Keratinocyte (primary cell): Measurements from ENCODE around the gene ZNF578. TPM values are rescaled to one million over a fixed set of nuclear protein-coding genes. Genes with fewer than 3 reads are reported as not detected.
"Not testable (repeated sequence)": the region's sequence is repeated elsewhere in the genome, so short reads cannot be mapped to it uniquely, and the experiment has no call there.

ENCODE experiments used
- DNase-seq: peaks from one replicate; pipeline ENCODE4 v3.0.0-alpha.2; 2011; ENCODE audit warnings: low read depth, missing footprints, low spot score
- FAIRE-seq: peaks from 2 replicates; lab custom pipeline; 2011; peaks lifted over from hg19 to GRCh38; lab: Jason Lieb, UNC
- H2AFZ ChIP-seq: 2 replicates; pipeline ENCODE4 v1.6.0; 2012; ENCODE audit warnings: low read length, control low read depth, inconsistent platforms; ENCODE audit not compliant: control insufficient read depth
- H3K27ac ChIP-seq: 2 replicates; pipeline ENCODE4 v1.5.1; 2011; ENCODE audit warnings: low read length; ENCODE audit not compliant: control insufficient read depth, insufficient read depth
- H3K27me3 ChIP-seq: 3 replicates; pipeline ENCODE4 v1.6.0; 2011; ENCODE audit warnings: low read length; ENCODE audit not compliant: control insufficient read depth, insufficient read depth; ENCODE audit errors: extremely low read depth
- H3K36me3 ChIP-seq, 2 experiments: 2 replicates in 1 of 2; 3 replicates in 1 of 2; pipeline ENCODE4 v1.5.1; 2011; ENCODE audit warnings: low read length in 2 of 2, mild to moderate bottlenecking in 1 of 2; ENCODE audit not compliant: control insufficient read depth in 2 of 2, insufficient read depth in 2 of 2; ENCODE audit errors: extremely low read depth in 1 of 2
- H3K4me1 ChIP-seq: 3 replicates; pipeline ENCODE4 v1.5.1; 2011; ENCODE audit warnings: low read length; ENCODE audit not compliant: control insufficient read depth, insufficient read depth; ENCODE audit errors: extremely low read depth
- H3K4me2 ChIP-seq: 3 replicates; pipeline ENCODE4 v1.6.0; 2011; ENCODE audit warnings: low read depth, low read length; ENCODE audit not compliant: control insufficient read depth, insufficient read depth; ENCODE audit errors: extremely low read depth
- H3K4me3 ChIP-seq, 3 experiments: fragments of 200-600 bp in 1 of 3; sonication (generic) in 1 of 3; 2 replicates in 2 of 3; 3 replicates in 1 of 3; pipeline ENCODE4 v1.5.1; 2011 to 2016; ENCODE audit warnings: low read length in 3 of 3, mild to moderate bottlenecking in 3 of 3, control low read depth in 2 of 3, inconsistent platforms in 1 of 3, low read depth in 1 of 3, mixed read lengths in 1 of 3, mixed run types in 1 of 3, moderate library complexity in 1 of 3; ENCODE audit not compliant: control insufficient read depth in 2 of 3, insufficient read depth in 2 of 3; ENCODE audit errors: extremely low read depth in 1 of 3
- H3K79me2 ChIP-seq: 2 replicates; pipeline ENCODE4 v1.6.0; 2012; ENCODE audit warnings: low read length; ENCODE audit not compliant: control insufficient read depth, insufficient read depth
- H3K9ac ChIP-seq: 3 replicates; pipeline ENCODE4 v1.6.0; 2011; ENCODE audit warnings: low read length; ENCODE audit not compliant: control insufficient read depth, insufficient read depth; ENCODE audit errors: extremely low read depth
- H3K9me1 ChIP-seq: 3 replicates; pipeline ENCODE4 v1.6.0; 2011; ENCODE audit warnings: low read length; ENCODE audit not compliant: control insufficient read depth, insufficient read depth; ENCODE audit errors: extremely low read depth
- H3K9me3 ChIP-seq: 2 replicates; pipeline ENCODE4 v1.5.1; 2012; ENCODE audit warnings: low read depth, low read length; ENCODE audit not compliant: control insufficient read depth
- H4K20me1 ChIP-seq: 3 replicates; pipeline ENCODE4 v1.6.0; 2011; ENCODE audit warnings: low read length; ENCODE audit not compliant: control insufficient read depth, insufficient read depth; ENCODE audit errors: extremely low read depth
- EZH2 ChIP-seq: IDR thresholded peaks from one replicate; pipeline ENCODE4 v1.6.1; 2012; ENCODE audit warnings: inconsistent platforms, mild to moderate bottlenecking, low read length, moderate library complexity
- dilution Hi-C: fragments of 300-500 bp; cut with MboI; formaldehyde crosslinking; loops from one replicate; pipeline ENCODE4 v1.7.0; 2020; ENCODE audit warnings: low sequenced_read_pairs; ENCODE audit not compliant: extremely low pct_ligation_motif_present
- polyA plus RNA-seq, 5 experiments: library from polyadenylated mRNA; depleted of rRNA in 3 of 5; stranded (reverse) in 3 of 5; stranded (forward) in 1 of 5; unstranded in 1 of 5; fragments of >200 nt; gene quantifications; 1 replicate in 1 of 5; 2 replicates in 3 of 5; 3 replicates in 1 of 5; pipeline versions ENCODE4 v1.2.1 to v1.2.3, GENCODE V29; 2011 to 2012; ENCODE audit warnings: missing spikeins in 2 of 5, low read depth in 1 of 5, low replicate concordance in 1 of 5
- TF ChIP-seq, protein P1 (sequence below), 3 experiments: IDR thresholded peaks in 1 of 3; conservative IDR thresholded peaks in 1 of 3; optimal IDR thresholded peaks in 1 of 3; 2 replicates in 2 of 3; 3 replicates in 1 of 3; pipeline versions ENCODE3 to v1.5.1; 2011; ENCODE audit warnings: low read length in 3 of 3, mild to moderate bottlenecking in 3 of 3, moderate library complexity in 2 of 3, control low read depth in 1 of 3, inconsistent platforms in 1 of 3; ENCODE audit not compliant: insufficient read depth in 2 of 3; ENCODE audit errors: extremely low read depth in 1 of 3

The ZNF578 gene
- polyA plus RNA-seq, 1 donor (not counting 4 experiments of a cell fraction or from before 2014, with no cell fraction given) = 0.79 TPM

DNA sequence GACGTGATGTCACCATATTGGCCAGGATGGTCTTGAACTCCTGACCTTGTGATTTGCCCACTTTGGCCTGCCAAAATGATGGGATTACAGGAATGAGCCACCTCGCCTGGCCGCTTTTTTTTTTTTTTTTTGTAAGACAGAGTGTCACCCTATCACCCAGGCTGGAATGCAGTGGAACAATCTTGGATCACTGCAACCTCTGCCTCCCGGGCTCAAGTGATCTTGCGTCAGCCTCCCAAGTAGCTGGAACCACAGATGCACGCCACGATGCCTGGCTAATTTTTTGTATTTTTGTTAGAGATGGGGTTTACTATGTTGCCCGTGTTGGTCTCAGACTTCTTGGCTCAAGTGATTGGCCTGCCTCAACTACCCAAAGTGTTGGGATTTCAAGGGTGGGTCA is 45.2 kb downstream of the ZNF578 start:
- no peaks in the 10 kb centered on the region for H3K4me1 ChIP-seq
- no peak for DNase-seq
- no peak overlapping the region for H3K9ac ChIP-seq
- H3K79me2 ChIP-seq = no peaks in the 10 kb centered on the region
- no peaks in the 10 kb centered on the region for H4K20me1 ChIP-seq
- no peak for TF ChIP-seq EZH2
- TF ChIP-seq, protein P1, sequence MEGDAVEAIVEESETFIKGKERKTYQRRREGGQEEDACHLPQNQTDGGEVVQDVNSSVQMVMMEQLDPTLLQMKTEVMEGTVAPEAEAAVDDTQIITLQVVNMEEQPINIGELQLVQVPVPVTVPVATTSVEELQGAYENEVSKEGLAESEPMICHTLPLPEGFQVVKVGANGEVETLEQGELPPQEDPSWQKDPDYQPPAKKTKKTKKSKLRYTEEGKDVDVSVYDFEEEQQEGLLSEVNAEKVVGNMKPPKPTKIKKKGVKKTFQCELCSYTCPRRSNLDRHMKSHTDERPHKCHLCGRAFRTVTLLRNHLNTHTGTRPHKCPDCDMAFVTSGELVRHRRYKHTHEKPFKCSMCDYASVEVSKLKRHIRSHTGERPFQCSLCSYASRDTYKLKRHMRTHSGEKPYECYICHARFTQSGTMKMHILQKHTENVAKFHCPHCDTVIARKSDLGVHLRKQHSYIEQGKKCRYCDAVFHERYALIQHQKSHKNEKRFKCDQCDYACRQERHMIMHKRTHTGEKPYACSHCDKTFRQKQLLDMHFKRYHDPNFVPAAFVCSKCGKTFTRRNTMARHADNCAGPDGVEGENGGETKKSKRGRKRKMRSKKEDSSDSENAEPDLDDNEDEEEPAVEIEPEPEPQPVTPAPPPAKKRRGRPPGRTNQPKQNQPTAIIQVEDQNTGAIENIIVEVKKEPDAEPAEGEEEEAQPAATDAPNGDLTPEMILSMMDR (optimal IDR thresholded peaks at IDR 0.05 in 1 of 3, IDR thresholded peaks at IDR 0.05 in 1 of 3, conservative IDR thresholded peaks at IDR 0.05 in 1 of 3; ENCODE audit: extremely low read depth in 1 of 3, insufficient read depth in 2 of 3, low read length in 3 of 3) = no peak
- FAIRE-seq = no peak
- no peaks in the 10 kb centered on the region for H3K27me3 ChIP-seq
- H3K4me2 ChIP-seq = no peak overlapping the region
- no peaks in the 10 kb centered on the region for H3K9me1 ChIP-seq
- no peak overlapping the region for H2AFZ ChIP-seq
- peaks cover 2% of the 10 kb centered on the region for H3K9me3 ChIP-seq
- H3K36me3 ChIP-seq = no peaks in the 10 kb centered on the region
- dilution Hi-C loops = no loop called here
- H3K27ac ChIP-seq = no peak overlapping the region
- H3K4me3 ChIP-seq = no peak overlapping the region

- FAIRE-seq = not testable (repeated sequence)
Observed at GRCh38 chr19:52500474-52500873, 47.1 kb downstream of the ZNF578 start.

GRCh38 chr19:52500991-52501390 is 47.6 kb downstream of the ZNF578 start:
- H2AFZ ChIP-seq, H3K36me3 ChIP-seq, H3K4me2 ChIP-seq, H3K9me3 ChIP-seq, H3K27me3 ChIP-seq, H3K79me2 ChIP-seq, FAIRE-seq, H3K4me1 ChIP-seq, H3K9ac ChIP-seq, H3K9me1 ChIP-seq, DNase-seq, H3K4me3 ChIP-seq, H3K27ac ChIP-seq, dilution Hi-C loops, H4K20me1 ChIP-seq: not testable (repeated sequence)

More at GRCh38 chr19:52500474-52500873, 47.1 kb downstream of the ZNF578 start:
- H2AFZ ChIP-seq, H3K9me1 ChIP-seq, H3K79me2 ChIP-seq, H3K36me3 ChIP-seq, H3K4me3 ChIP-seq, H3K9me3 ChIP-seq, H3K9ac ChIP-seq, H3K27ac ChIP-seq, H4K20me1 ChIP-seq, dilution Hi-C loops, H3K27me3 ChIP-seq, H3K4me1 ChIP-seq, H3K4me2 ChIP-seq, DNase-seq: not testable (repeated sequence)
